Right lobe of liver (tissue), 6 donors: ENCODE data around the gene FAM240A. TPM values are rescaled to one million over a fixed set of nuclear protein-coding genes. Genes with fewer than 3 reads are reported as not detected.

Experiments used
- ATAC-seq, 4 donors: fragments of 200-7000 bp; cut with Tn5 transposase; one replicate each; pipeline ENCODE4 v1.9.1; 2020; ENCODE audit warnings: mild to moderate bottlenecking in 4 of 4, moderate library complexity in 4 of 4
- DNase-seq, 3 donors: peaks; one replicate each; pipeline ENCODE4 v3.0.0-alpha.2; 2020
- H3K27ac ChIP-seq, 3 donors: fragments of 200-600 bp; one replicate each; pipeline ENCODE4 v1.8.0; 2022
- H3K27me3 ChIP-seq, 2 donors: fragments of 200-600 bp; one replicate each; pipeline ENCODE4 v1.8.0; 2022
- H3K36me3 ChIP-seq, 4 donors: fragments of 200-600 bp; sonication (generic) in 1 of 4; one replicate each; pipeline versions ENCODE4 v1.5.1 to v1.8.0; 2017 to 2022; ENCODE audit warnings: control low read depth in 1 of 4
- H3K4me1 ChIP-seq, 4 donors: fragments of 200-600 bp; sonication (generic) in 1 of 4; one replicate each; pipeline versions ENCODE4 v1.5.1 to v1.8.0; 2017 to 2022; ENCODE audit warnings: control low read depth in 1 of 4
- H3K4me3 ChIP-seq, 3 donors: fragments of 200-600 bp; one replicate each; pipeline ENCODE4 v1.8.0; 2022
- H3K9me3 ChIP-seq, 4 donors: fragments of 200-600 bp; sonication (generic) in 1 of 4; one replicate each; pipeline versions ENCODE4 v1.5.1 to v1.8.0; 2017 to 2022; ENCODE audit warnings: control low read depth in 1 of 4
- CTCF ChIP-seq, 4 donors: fragments of 200-600 bp in 3 of 4; fragments of 450-650 bp in 1 of 4; IDR thresholded peaks; one replicate each; pipeline versions ENCODE4 v1.5.1 to v1.8.0; 2016 to 2022; ENCODE audit warnings: antibody characterized with exemption in 4 of 4, mild to moderate bottlenecking in 2 of 4
- POLR2A ChIP-seq: fragments of 450-650 bp; IDR thresholded peaks from one replicate; pipeline ENCODE4 v1.6.1; 2017; ENCODE audit warnings: antibody characterized with exemption, mild to moderate bottlenecking
- WGBS: methylation state at CpG from one replicate; pipeline ENCODE4 v1.1.6; 2018; ENCODE audit warnings: low coverage, low lambda C conversion rate; ENCODE audit not compliant: insufficient coverage; ENCODE audit errors: missing lambda C conversion rate; 5-methylcytosine and 5-hydroxymethylcytosine counted together
- intact Hi-C, 2 donors: fragments of 100-400 bp; cut with DNase I; formaldehyde crosslinking; loops; one replicate each; pipeline versions ENCODE4 v1.11.2 to v1.14.1; 2022
- total RNA-seq, 6 experiments: library from RNA; depleted of rRNA in 2 of 6; stranded (reverse); fragments of >200 nt in 2 of 6; fragmentation: NEBNext Ultra II Directional in 3 of 6; extraction: Animal tissue kit (Norgen Biotek cat#: 25700) in 3 of 6; gene quantifications; one replicate each; pipeline versions ENCODE4 v1.1.0 to v1.2.4, GENCODE V29; 2016 to 2023
- donor health status: DM: no; HTN: yes; CAD: no.
- donor health status: DM: no; HTN: no; CAD: no.
- donor health status: DM: no; HTN: no; CAD: no.
- donor health status: DM: no; HTN: yes; CAD: no.
- donor health status: DM: no; HTN: yes; CAD: no.

The FAM240A gene
- total RNA-seq, 6 experiments from 2014 or later, result not detected

- Histone ChIP-seq H3K9me3 (no peaks in the 10 kb centered on the region), H3K4me3 (no peak overlapping the region), H3K27me3 (no peaks in the 10 kb centered on the region), H3K36me3 (no peaks in the 10 kb centered on the region), H3K4me1 (peaks cover 0 to 10% (median 3%) of the 10 kb centered on the region in 4 donors), H3K27ac (no peak overlapping the region)
- 43% methylated on average over 5 of the region's 9 CpGs for WGBS
- TF ChIP-seq POLR2A, result no peak
- peak in 2 of 4 donors; percentile 14 to 31 for TF ChIP-seq CTCF (IDR thresholded peaks at IDR 0.05)
- intact Hi-C loops, result no loop called here
- DNase-seq (peak; percentile 70 to 87 (median 85)), ATAC-seq (peak; percentile 64 to 94 (median 87))
Observed at GRCh38 chr3:46660543-46661523, 48.5 kb downstream of the FAM240A start.

GRCh38 chr3:46661776-46662766 lies 49.7 kb downstream of the FAM240A start:
- DNase-seq (peak in 1 of 3 donors; percentile 40), ATAC-seq (no peak)
- intact Hi-C loops, result no loop called here

GRCh38 chr3:46662771-46663551 lies 50.6 kb downstream of the FAM240A start:
- peaks cover 0 to 20% (median 9%) of the 10 kb centered on the region in 4 donors for H3K4me1 ChIP-seq
- peak; percentile 37 to 83 (median 53) for DNase-seq
- no peaks in the 10 kb centered on the region for H3K36me3 ChIP-seq
- no peaks in the 10 kb centered on the region for H3K27me3 ChIP-seq
- TF ChIP-seq CTCF (IDR thresholded peaks at IDR 0.05) (no peak), POLR2A (no peak)
- no peaks in the 10 kb centered on the region for H3K9me3 ChIP-seq
- no peak overlapping the region for H3K4me3 ChIP-seq
- peak in 1 of 4 donors; percentile 50 for ATAC-seq
- no peak overlapping the region for H3K27ac ChIP-seq
- intact Hi-C loops, result no loop called here
- 26% methylated on average over 8 of the region's 17 CpGs for WGBS

More at GRCh38 chr3:46661776-46662766, 49.7 kb downstream of the FAM240A start:
- no peak overlapping the region for H3K27ac ChIP-seq
- H3K4me1 ChIP-seq, result peaks cover 0 to 19% (median 9%) of the 10 kb centered on the region in 4 donors
- no peak overlapping the region for H3K4me3 ChIP-seq
- H3K9me3 ChIP-seq, result no peaks in the 10 kb centered on the region
- TF ChIP-seq CTCF (IDR thresholded peaks at IDR 0.05) (no peak), POLR2A (no peak)
- H3K36me3 ChIP-seq, result no peaks in the 10 kb centered on the region
- 79% methylated on average over 9 of the region's 15 CpGs for WGBS
- no peaks in the 10 kb centered on the region for H3K27me3 ChIP-seq
